ENCODE measurements around the gene METTL17. TPM values are rescaled to one million over a fixed set of nuclear protein-coding genes. Genes with fewer than 3 reads are reported as not detected.

The METTL17 gene
- total and polyA plus RNA-seq, 2 of the 8 experiments (the other 6 are each of a cell fraction or from before 2014, with no cell fraction given): 73.8 to 138 TPM

- Histone ChIP-seq H3K36me3 (ENCODE audit: control insufficient read depth in 2 of 4, insufficient read depth in 4 of 4, low read length in 3 of 4) (no peaks in the 10 kb centered on the region), H3K9me3 (ENCODE audit: insufficient read depth in 2 of 2, low read depth in 1 of 2, low read length in 1 of 2) (no peaks in the 10 kb centered on the region), H4K91ac (replicated peaks; ENCODE audit: insufficient read length, low read length) (no peak overlapping the region), H3K4me3 (ENCODE audit: extremely low read depth in 1 of 4, insufficient read depth in 2 of 4, low read depth in 3 of 4, low read length in 4 of 4) (no peak overlapping the region), H2BK120ac (replicated peaks; ENCODE audit: low read depth, low read length) (no peak overlapping the region), H2BK15ac (ENCODE audit: low read length) (no peak overlapping the region), H2BK5ac (ENCODE audit: low read depth, low read length) (no peak overlapping the region), H2BK12ac (ENCODE audit: low read depth, low read length) (no peak overlapping the region), H3K4me1 (replicated peaks in 1 of 4; ENCODE audit: control insufficient read depth in 3 of 4, insufficient read depth in 4 of 4, low read length in 3 of 4) (no peaks in the 10 kb centered on the region), H4K20me1 (replicated peaks in 1 of 2; ENCODE audit: control insufficient read depth in 1 of 2, insufficient read depth in 2 of 2, low read length in 2 of 2) (no peaks in the 10 kb centered on the region), H3K27ac (ENCODE audit: low read depth, low read length) (no peak overlapping the region), H3K79me2 (ENCODE audit: control insufficient read depth in 1 of 2, insufficient read depth in 2 of 2, low read length in 2 of 2) (no peaks in the 10 kb centered on the region), H3K79me1 (ENCODE audit: low read depth, low read length) (no peaks in the 10 kb centered on the region), H3K56ac (replicated peaks; ENCODE audit: insufficient read length, low read depth, low read length) (no peak overlapping the region), H4K8ac (ENCODE audit: extremely low read depth, insufficient read depth, low read length) (no peak overlapping the region), H3K9ac (replicated peaks in 1 of 4; ENCODE audit: extremely low read depth in 1 of 4, low read depth in 3 of 4, low read length in 3 of 4) (no peak overlapping the region), H3K23me2 (ENCODE audit: low read depth, low read length) (no peaks in the 10 kb centered on the region; the same call in 1 of the 2 replicates), H4K5ac (ENCODE audit: insufficient read length, low read depth, low read length) (no peak overlapping the region), H2AK5ac (ENCODE audit: low read depth, low read length) (no peak overlapping the region), H3K23ac (ENCODE audit: insufficient read length) (no peak overlapping the region), H3K27me3 (replicated peaks in 1 of 4; ENCODE audit: control insufficient read depth in 3 of 4, extremely low read depth in 1 of 4, insufficient read depth in 3 of 4, low read length in 3 of 4) (no peaks in the 10 kb centered on the region), H3K14ac (ENCODE audit: insufficient read length) (no peak overlapping the region), H3K18ac (ENCODE audit: extremely low read depth, low read length) (no peak overlapping the region), H2BK20ac (ENCODE audit: low read length) (no peak overlapping the region), H3K4me2 (ENCODE audit: insufficient read depth in 1 of 2, low read depth in 2 of 2, low read length in 2 of 2) (no peak overlapping the region), H3K4ac (replicated peaks; ENCODE audit: insufficient read length, low read depth, low read length) (no peak overlapping the region), H2AFZ (ENCODE audit: low read length) (no peak overlapping the region)
- FAIRE-seq (no peak), DNase-seq (ENCODE audit: low read depth in 1 of 2, low spot score in 2 of 2) (no peak)
- TF ChIP-seq MAFK (IDR thresholded peaks at IDR 0.05; ENCODE audit: low read depth, low read length) (no peak), TAF7 (optimal IDR thresholded peaks at IDR 0.05; ENCODE audit: borderline replicate concordance, low read depth, low read length) (no peak)
- POLR2A ChIA-PET (ENCODE audit: partially characterized antibody): interaction anchor here (0.6 to 2.2 kb wide), 3 partner anchors 8 to 34 kb away, joined by 3 to 9 read pairs (median 3); partner anchors contain the start of gene NDRG2
- CTCF ChIA-PET (ENCODE audit: partially characterized antibody): interaction anchor here (0.8 to 8.8 kb wide), 11 partner anchors 8 to 72 kb away, joined by 3 to 152 read pairs (median 5); partner anchors contain the start of gene NDRG2
- WGBS, 2 experiments (ENCODE audit: extremely low coverage in 1 of 2, insufficient coverage in 1 of 2, insufficient read length in 1 of 2, insufficient replicate concordance in 2 of 2, low coverage in 1 of 2, low lambda C conversion rate in 2 of 2, missing lambda C conversion rate in 1 of 2): 77% methylated on average over 5 of the region's 5 CpGs; no CpG with 5 or more reads in 1 of the 2 experiments
Observed at GRCh38 chr14:21032326-21033132, 42.7 kb downstream of the METTL17 start.
